Astrocyte (in vitro differentiated cells and primary cell): Measurements from ENCODE around the gene VASH2. TPM values are rescaled to one million over a fixed set of nuclear protein-coding genes. Genes with fewer than 3 reads are reported as not detected.

Source experiments
- DNase-seq: peaks from one replicate; pipeline ENCODE4 v3.0.0-alpha.2; 2010; ENCODE audit warnings: low read depth
- FAIRE-seq: peaks from 2 replicates; lab custom pipeline; 2011; peaks lifted over from hg19 to GRCh38; lab: Jason Lieb, UNC
- H2AFZ ChIP-seq: 2 replicates; pipeline ENCODE4 v1.6.0; 2012; ENCODE audit warnings: low read depth, low read length, inconsistent platforms
- H3K27ac ChIP-seq: 2 replicates; pipeline ENCODE4 v1.5.1; 2011; ENCODE audit warnings: low read depth, low read length, inconsistent platforms
- H3K27me3 ChIP-seq: 2 replicates; pipeline ENCODE4 v1.6.0; 2011; ENCODE audit warnings: low read length, inconsistent platforms; ENCODE audit not compliant: insufficient read depth
- H3K36me3 ChIP-seq: 2 replicates; pipeline ENCODE4 v1.5.1; 2011; ENCODE audit warnings: low read length, inconsistent platforms; ENCODE audit not compliant: insufficient read depth
- H3K4me1 ChIP-seq: 2 replicates; pipeline ENCODE4 v1.5.1; 2011; ENCODE audit warnings: low read length, inconsistent platforms; ENCODE audit not compliant: insufficient read depth
- H3K4me2 ChIP-seq: 2 replicates; pipeline ENCODE4 v1.6.0; 2012; ENCODE audit warnings: low read length, inconsistent platforms
- H3K4me3 ChIP-seq: 2 replicates; pipeline ENCODE4 v1.5.1; 2011; ENCODE audit warnings: low read depth, mild to moderate bottlenecking, low read length, inconsistent platforms; ENCODE audit not compliant: insufficient read depth
- H3K79me2 ChIP-seq: 2 replicates; pipeline ENCODE4 v1.6.0; 2012; ENCODE audit warnings: mild to moderate bottlenecking, low read length, inconsistent platforms; ENCODE audit not compliant: insufficient read depth
- H3K9ac ChIP-seq: 2 replicates; pipeline ENCODE4 v1.6.0; 2012; ENCODE audit warnings: mild to moderate bottlenecking, low read length, inconsistent platforms
- H3K9me3 ChIP-seq: 2 replicates; pipeline ENCODE4 v1.5.1; 2012; ENCODE audit warnings: low read depth, mild to moderate bottlenecking, low read length, inconsistent platforms; ENCODE audit not compliant: insufficient read depth
- H4K20me1 ChIP-seq: 2 replicates; pipeline ENCODE4 v1.6.0; 2012; ENCODE audit warnings: low read length, inconsistent platforms; ENCODE audit not compliant: insufficient read depth
- H3K27ac Mint-ChIP-seq: one replicate; pipeline ENCODE4 v1.8.0; 2021; ENCODE audit warnings: mild to moderate bottlenecking, mixed read lengths; ENCODE audit not compliant: unreplicated experiment
- H3K27me3 Mint-ChIP-seq: one replicate; pipeline ENCODE4 v1.8.0; 2021; ENCODE audit warnings: low read depth, mixed read lengths; ENCODE audit not compliant: unreplicated experiment
- H3K36me3 Mint-ChIP-seq: one replicate; pipeline ENCODE4 v1.8.0; 2021; ENCODE audit warnings: low read depth, mixed read lengths; ENCODE audit not compliant: unreplicated experiment
- H3K4me1 Mint-ChIP-seq: one replicate; pipeline ENCODE4 v1.8.0; 2021; ENCODE audit warnings: low read depth, mixed read lengths; ENCODE audit not compliant: unreplicated experiment
- H3K4me3 Mint-ChIP-seq: one replicate; pipeline ENCODE4 v1.8.0; 2021; ENCODE audit warnings: mild to moderate bottlenecking, moderate library complexity, mixed read lengths; ENCODE audit not compliant: unreplicated experiment
- H3K9me3 Mint-ChIP-seq: one replicate; pipeline ENCODE4 v1.8.0; 2021; ENCODE audit warnings: mild to moderate bottlenecking, mixed read lengths; ENCODE audit not compliant: unreplicated experiment
- CTCF ChIP-seq: IDR thresholded peaks from 2 replicates; pipeline ENCODE4 v1.5.1; 2011; ENCODE audit warnings: low read depth, mild to moderate bottlenecking, inconsistent platforms, low read length, moderate library complexity; ENCODE audit not compliant: insufficient read depth
- EZH2 ChIP-seq: IDR thresholded peaks from 2 replicates; pipeline ENCODE4 v1.6.1; 2012; ENCODE audit warnings: mild to moderate bottlenecking, low read length, inconsistent platforms; ENCODE audit not compliant: insufficient read depth
- total RNA-seq: library from RNA; stranded (reverse); gene quantifications from 2 replicates; pipeline ENCODE4 v1.2.1, GENCODE V29; 2021

Gene VASH2
- total RNA-seq, 1 donor from 2014 or later: 7.1 TPM

- H3K4me1 Mint-ChIP-seq: peaks cover 24% of the 10 kb centered on the region
- no peak overlapping the region for H2AFZ ChIP-seq
- no peak overlapping the region for H3K4me2 ChIP-seq
- DNase-seq: peak; percentile 45
- H3K79me2 ChIP-seq: no peaks in the 10 kb centered on the region
- H3K27me3 Mint-ChIP-seq: peaks cover 3% of the 10 kb centered on the region
- no peak overlapping the region for H3K27ac Mint-ChIP-seq
- no peaks in the 10 kb centered on the region for H4K20me1 ChIP-seq
- H3K9ac ChIP-seq: no peak overlapping the region
- no peaks in the 10 kb centered on the region for H3K9me3 ChIP-seq
- no peak for FAIRE-seq
- H3K36me3 Mint-ChIP-seq: peaks cover 16% of the 10 kb centered on the region
- no peak overlapping the region for H3K27ac ChIP-seq
- H3K36me3 ChIP-seq: no peaks in the 10 kb centered on the region
- H3K27me3 ChIP-seq: no peaks in the 10 kb centered on the region
- H3K4me3 ChIP-seq: no peak overlapping the region
- H3K9me3 Mint-ChIP-seq: no peaks in the 10 kb centered on the region
- no peak overlapping the region for H3K4me3 Mint-ChIP-seq
- no peak for TF ChIP-seq EZH2
- TF ChIP-seq CTCF: peak; percentile 66
- no peaks in the 10 kb centered on the region for H3K4me1 ChIP-seq
Measured at GRCh38 chr1:212967801-212968200, 17.5 kb downstream of the VASH2 start.

- no peaks in the 10 kb centered on the region for H4K20me1 ChIP-seq
- Mint-ChIP-seq H3K27me3 (peaks cover 4% of the 10 kb centered on the region), H3K9me3 (no peaks in the 10 kb centered on the region), H3K4me1 (peaks cover 24% of the 10 kb centered on the region), H3K36me3 (peaks cover 17% of the 10 kb centered on the region), H3K4me3 (no peak overlapping the region), H3K27ac (no peak overlapping the region)
- TF ChIP-seq CTCF (no peak), EZH2 (no peak)
- no peaks in the 10 kb centered on the region for H3K79me2 ChIP-seq
- no peaks in the 10 kb centered on the region for H3K4me1 ChIP-seq
- no peak overlapping the region for H3K4me3 ChIP-seq
- H3K27me3 ChIP-seq: no peaks in the 10 kb centered on the region
- H3K27ac ChIP-seq: no peak overlapping the region
- no peak overlapping the region for H3K9ac ChIP-seq
- FAIRE-seq: no peak
- H3K9me3 ChIP-seq: no peaks in the 10 kb centered on the region
- H3K36me3 ChIP-seq: no peaks in the 10 kb centered on the region
- H2AFZ ChIP-seq: no peak overlapping the region
- H3K4me2 ChIP-seq: no peak overlapping the region
- no peak for DNase-seq
Measured at GRCh38 chr1:212968368-212968863, 18.1 kb downstream of the VASH2 start.

- TF ChIP-seq EZH2 (no peak), CTCF (no peak)
- Mint-ChIP-seq H3K27me3 (peaks cover 12% of the 10 kb centered on the region), H3K4me3 (no peak overlapping the region), H3K36me3 (peaks cover 23% of the 10 kb centered on the region), H3K4me1 (peaks cover 24% of the 10 kb centered on the region), H3K27ac (no peak overlapping the region), H3K9me3 (no peaks in the 10 kb centered on the region)
- Histone ChIP-seq H3K79me2 (no peaks in the 10 kb centered on the region), H4K20me1 (no peaks in the 10 kb centered on the region), H3K27me3 (no peaks in the 10 kb centered on the region), H3K4me1 (no peaks in the 10 kb centered on the region), H3K9ac (no peak overlapping the region), H3K9me3 (no peaks in the 10 kb centered on the region), H2AFZ (no peak overlapping the region), H3K4me2 (no peak overlapping the region), H3K36me3 (no peaks in the 10 kb centered on the region), H3K4me3 (no peak overlapping the region), H3K27ac (no peak overlapping the region)
- no peak for DNase-seq
- FAIRE-seq: no peak
Measured at GRCh38 chr1:212970085-212970484, 19.7 kb downstream of the VASH2 start.
